ENCODE measurements around the gene OVOL3. TPM values are rescaled to one million over a fixed set of nuclear protein-coding genes. Genes with fewer than 3 reads are reported as not detected.

Gene OVOL3
- total RNA-seq, 4 donors from 2014 or later: not detected

- TF ChIP-seq, protein P1, sequence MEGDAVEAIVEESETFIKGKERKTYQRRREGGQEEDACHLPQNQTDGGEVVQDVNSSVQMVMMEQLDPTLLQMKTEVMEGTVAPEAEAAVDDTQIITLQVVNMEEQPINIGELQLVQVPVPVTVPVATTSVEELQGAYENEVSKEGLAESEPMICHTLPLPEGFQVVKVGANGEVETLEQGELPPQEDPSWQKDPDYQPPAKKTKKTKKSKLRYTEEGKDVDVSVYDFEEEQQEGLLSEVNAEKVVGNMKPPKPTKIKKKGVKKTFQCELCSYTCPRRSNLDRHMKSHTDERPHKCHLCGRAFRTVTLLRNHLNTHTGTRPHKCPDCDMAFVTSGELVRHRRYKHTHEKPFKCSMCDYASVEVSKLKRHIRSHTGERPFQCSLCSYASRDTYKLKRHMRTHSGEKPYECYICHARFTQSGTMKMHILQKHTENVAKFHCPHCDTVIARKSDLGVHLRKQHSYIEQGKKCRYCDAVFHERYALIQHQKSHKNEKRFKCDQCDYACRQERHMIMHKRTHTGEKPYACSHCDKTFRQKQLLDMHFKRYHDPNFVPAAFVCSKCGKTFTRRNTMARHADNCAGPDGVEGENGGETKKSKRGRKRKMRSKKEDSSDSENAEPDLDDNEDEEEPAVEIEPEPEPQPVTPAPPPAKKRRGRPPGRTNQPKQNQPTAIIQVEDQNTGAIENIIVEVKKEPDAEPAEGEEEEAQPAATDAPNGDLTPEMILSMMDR (IDR thresholded peaks at IDR 0.05; ENCODE audit: low read depth): no peak
Measured at GRCh38 chr19:36103040-36103626, 7.8 kb upstream of the OVOL3 start.

GRCh38 chr19:36103842-36104552 lies 6.9 kb upstream of the OVOL3 start:
- TF ChIP-seq, protein P1 (IDR thresholded peaks at IDR 0.05; ENCODE audit: low read depth): no peak

- TF ChIP-seq, protein P1 (IDR thresholded peaks at IDR 0.05; ENCODE audit: low read depth): no peak
Measured at GRCh38 chr19:36106441-36106840, 4.5 kb upstream of the OVOL3 start.

DNA sequence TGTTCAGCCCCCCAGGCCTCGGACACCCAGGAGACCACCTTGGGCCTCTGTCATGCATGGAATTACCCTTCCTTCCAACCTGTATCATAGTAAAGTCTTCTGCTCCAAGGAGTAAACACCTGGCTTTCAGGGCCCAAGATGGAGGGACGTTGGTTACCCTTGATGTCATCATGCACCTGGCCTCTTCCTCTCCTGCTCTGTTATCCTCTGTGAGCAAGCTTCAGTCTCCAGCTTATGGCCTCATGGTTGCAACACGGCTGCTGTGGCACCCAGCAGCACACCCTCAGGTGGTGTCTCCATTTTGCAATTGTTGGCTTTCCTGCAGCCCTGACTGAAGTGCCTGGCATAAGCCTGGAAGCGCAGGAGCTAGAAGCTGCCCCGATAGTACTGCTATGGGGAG lies 4.0 kb upstream of the OVOL3 start:
- TF ChIP-seq, protein P1 (IDR thresholded peaks at IDR 0.05; ENCODE audit: low read depth): no peak

- TF ChIP-seq, protein P1 (IDR thresholded peaks at IDR 0.05; ENCODE audit: low read depth): no peak
Measured at GRCh38 chr19:36108684-36109083, 2.3 kb upstream of the OVOL3 start.

- TF ChIP-seq, protein P1 (IDR thresholded peaks at IDR 0.05; ENCODE audit: low read depth): no peak
Measured at GRCh38 chr19:36111200-36111539, 227 bp downstream of the OVOL3 start.

GRCh38 chr19:36112678-36113077 lies 1.7 kb downstream of the OVOL3 start:
- TF ChIP-seq, protein P1 (IDR thresholded peaks at IDR 0.05; ENCODE audit: low read depth): no peak
